Trophoblast cell (in vitro differentiated cells and primary cell): ENCODE data around the gene VWA3B.

Experiments
- DNase-seq, 2 donors: peaks; one replicate each; pipeline ENCODE4 v3.0.0-alpha.2; 2016
- H2AFZ ChIP-seq: 2 replicates; pipeline ENCODE4 v1.6.1; 2013; ENCODE audit warnings: low read length, moderate library complexity, mild to moderate bottlenecking; ENCODE audit not compliant: insufficient read depth, poor library complexity
- H2AK5ac ChIP-seq: 2 replicates; pipeline ENCODE4 v1.6.1; 2013; ENCODE audit warnings: mild to moderate bottlenecking, low read length
- H2BK120ac ChIP-seq: 2 replicates; pipeline ENCODE4 v1.6.1; 2013; ENCODE audit warnings: low read length, mild to moderate bottlenecking, moderate library complexity; ENCODE audit not compliant: insufficient read depth, poor library complexity
- H2BK12ac ChIP-seq: 2 replicates; pipeline ENCODE4 v1.6.1; 2013; ENCODE audit warnings: mild to moderate bottlenecking, low read length, moderate library complexity
- H2BK5ac ChIP-seq: 2 replicates; pipeline ENCODE4 v1.6.1; 2013; ENCODE audit warnings: low read length, low read depth, moderate library complexity, mild to moderate bottlenecking; ENCODE audit not compliant: poor library complexity
- H3K14ac ChIP-seq: 2 replicates; pipeline ENCODE4 v1.6.1; 2013; ENCODE audit warnings: mild to moderate bottlenecking, low read length
- H3K18ac ChIP-seq: 2 replicates; pipeline ENCODE4 v1.6.1; 2013; ENCODE audit warnings: mild to moderate bottlenecking, low read length
- H3K23ac ChIP-seq: 2 replicates; pipeline ENCODE4 v1.6.1; 2013; ENCODE audit warnings: low read length
- H3K27ac ChIP-seq: 2 replicates; pipeline ENCODE4 v1.5.1; 2013; ENCODE audit warnings: low read depth, mild to moderate bottlenecking, inconsistent platforms, low read length, moderate library complexity
- H3K27me3 ChIP-seq: 2 replicates; pipeline ENCODE4 v1.6.1; 2013; ENCODE audit warnings: inconsistent platforms, mild to moderate bottlenecking, low read length, moderate library complexity; ENCODE audit not compliant: insufficient read depth
- H3K36me3 ChIP-seq, 2 experiments: 1 replicate in 1 of 2; 2 replicates in 1 of 2; pipeline ENCODE4 v1.6.1; 2013; ENCODE audit warnings: low read length in 2 of 2, mild to moderate bottlenecking in 2 of 2, moderate library complexity in 1 of 2; ENCODE audit not compliant: insufficient read depth in 2 of 2, control insufficient read depth in 1 of 2
- H3K4ac ChIP-seq: 2 replicates; pipeline ENCODE4 v1.6.1; 2013; ENCODE audit warnings: low read depth, mild to moderate bottlenecking, low read length, moderate library complexity
- H3K4me1 ChIP-seq, 2 experiments: 1 replicate in 1 of 2; 2 replicates in 1 of 2; pipeline ENCODE4 v1.6.1; 2013; ENCODE audit warnings: low read length in 2 of 2, mild to moderate bottlenecking in 2 of 2, moderate library complexity in 1 of 2; ENCODE audit not compliant: insufficient read depth in 2 of 2, control insufficient read depth in 1 of 2
- H3K4me2 ChIP-seq: 2 replicates; pipeline ENCODE4 v1.6.1; 2013; ENCODE audit warnings: inconsistent platforms, mild to moderate bottlenecking, low read length, moderate library complexity
- H3K4me3 ChIP-seq: 2 replicates; pipeline ENCODE4 v1.5.1; 2013; ENCODE audit warnings: mild to moderate bottlenecking, low read depth, low read length, inconsistent platforms
- H3K79me1 ChIP-seq: one replicate; pipeline ENCODE4 v1.6.1; 2013; ENCODE audit warnings: low read length
- H3K79me2 ChIP-seq: 2 replicates; pipeline ENCODE4 v1.6.1; 2013; ENCODE audit warnings: low read length, mild to moderate bottlenecking; ENCODE audit not compliant: control insufficient read depth, insufficient read depth, poor library complexity
- H3K9ac ChIP-seq: 2 replicates; pipeline ENCODE4 v1.6.1; 2013; ENCODE audit warnings: mild to moderate bottlenecking, low read length
- H3K9me3 ChIP-seq: 2 replicates; pipeline ENCODE4 v1.6.1; 2013; ENCODE audit warnings: low read depth, mild to moderate bottlenecking, control low read depth, inconsistent platforms, low read length; ENCODE audit not compliant: insufficient read depth
- H4K12ac ChIP-seq: 2 replicates; pipeline ENCODE4 v1.6.1; 2013; ENCODE audit warnings: low read depth, mild to moderate bottlenecking, low read length, moderate library complexity
- H4K8ac ChIP-seq: 2 replicates; pipeline ENCODE4 v1.6.1; 2013; ENCODE audit warnings: low read depth, mild to moderate bottlenecking, low read length, moderate library complexity
- H4K91ac ChIP-seq: one replicate; pipeline ENCODE4 v1.6.1; 2013; ENCODE audit warnings: low read depth, mild to moderate bottlenecking, low read length, moderate library complexity
- WGBS: extraction: QIAGEN DNeasy Blood & Tissue Kit; methylation state at CpG from one replicate; pipeline ENCODE4 v1.1.7; 2013; ENCODE audit warnings: missing lambda C conversion rate; ENCODE audit not compliant: insufficient read length, insufficient coverage; ENCODE audit errors: extremely low coverage; 5-methylcytosine and 5-hydroxymethylcytosine counted together

VWA3B gene

DNA sequence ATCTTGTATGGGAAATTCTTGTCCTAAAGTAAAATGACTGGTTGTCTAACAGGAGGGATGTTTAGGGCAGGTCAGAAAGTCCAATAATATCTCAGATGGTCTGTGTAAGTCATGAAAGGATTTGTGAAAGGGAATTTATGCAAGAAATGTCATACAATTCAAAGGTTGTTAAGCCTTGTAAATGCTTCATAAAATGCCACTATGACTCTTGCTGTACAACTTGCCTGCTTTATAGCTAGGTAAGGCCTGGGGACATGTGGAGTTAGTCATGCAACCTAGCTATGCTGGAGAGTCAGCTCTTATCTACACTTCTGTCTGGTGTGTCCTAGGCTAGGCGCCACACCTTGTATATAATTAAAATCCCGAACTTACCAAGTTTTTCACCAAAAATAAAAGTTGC is 36.9 kb upstream of the VWA3B start:
- H3K4me2 ChIP-seq, result no peak overlapping the region
- H3K79me1 ChIP-seq, result peaks cover 9% of the 10 kb centered on the region
- no peak overlapping the region for H2BK5ac ChIP-seq
- WGBS, result no CpG with 5 or more reads among the region's 2 CpGs
- peaks cover 2% of the 10 kb centered on the region for H3K79me2 ChIP-seq
- no peak overlapping the region for H2AK5ac ChIP-seq
- no peak overlapping the region for H3K4me3 ChIP-seq
- no peak overlapping the region for H3K14ac ChIP-seq
- peak; percentile 85 to 88 for DNase-seq
- no peak overlapping the region for H3K4ac ChIP-seq
- no peak overlapping the region for H3K18ac ChIP-seq
- no peak overlapping the region for H4K8ac ChIP-seq
- H3K27ac ChIP-seq, result peak overlapping the region; percentile 62
- H3K27me3 ChIP-seq, result no peaks in the 10 kb centered on the region
- H3K9me3 ChIP-seq, result peaks cover under 1% of the 10 kb centered on the region
- H3K9ac ChIP-seq, result no peak overlapping the region
- H3K36me3 ChIP-seq, result no peaks in the 10 kb centered on the region
- H2BK120ac ChIP-seq, result no peak overlapping the region
- no peak overlapping the region for H2BK12ac ChIP-seq
- H3K4me1 ChIP-seq, result peaks cover 12 to 14% of the 10 kb centered on the region in 2 experiments
- H4K12ac ChIP-seq, result no peak overlapping the region
- H3K23ac ChIP-seq, result no peak overlapping the region
- no peak overlapping the region for H4K91ac ChIP-seq
- H2AFZ ChIP-seq, result no peak overlapping the region

DNA sequence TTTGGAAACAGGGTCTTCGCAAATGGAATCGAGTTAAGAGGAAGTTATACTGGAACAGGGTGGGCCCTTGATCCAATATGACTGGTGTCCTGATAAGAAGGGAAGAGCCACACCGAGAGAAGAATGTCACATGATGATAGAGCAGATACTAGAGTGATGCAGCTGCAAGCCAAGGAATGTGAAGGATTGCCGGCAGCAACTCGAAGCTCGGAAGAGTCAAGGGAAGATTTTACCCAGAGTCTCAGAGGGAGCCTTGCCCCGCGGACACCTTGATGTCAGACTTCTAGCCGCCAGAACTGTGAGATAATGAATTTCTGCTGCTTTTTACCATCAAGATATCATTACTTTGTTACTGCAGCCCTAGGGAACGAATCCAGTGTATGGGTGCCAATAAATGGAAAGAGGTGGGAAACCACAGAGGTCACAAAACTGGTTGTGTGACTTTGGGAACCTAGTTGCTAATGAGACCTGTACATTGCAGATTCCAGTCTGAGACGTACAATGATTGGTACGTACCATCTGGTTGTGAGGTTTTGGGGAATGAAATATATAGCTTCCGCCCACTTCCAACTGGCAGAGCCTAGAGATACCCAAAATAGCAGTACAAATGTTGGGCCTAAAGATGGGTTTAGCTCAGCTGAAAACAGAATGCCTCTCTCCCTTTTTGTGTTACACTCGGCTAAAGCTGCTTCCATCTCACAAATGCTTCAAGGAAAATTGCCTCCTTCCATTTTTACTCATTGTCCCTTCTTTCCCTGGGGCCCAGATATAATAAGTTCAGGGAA is 28.6 kb upstream of the VWA3B start:
- no peak overlapping the region for H2AK5ac ChIP-seq
- no peak overlapping the region for H2BK120ac ChIP-seq
- H3K27me3 ChIP-seq, result no peaks in the 10 kb centered on the region
- H4K8ac ChIP-seq, result no peak overlapping the region
- H2AFZ ChIP-seq, result no peak overlapping the region
- H3K14ac ChIP-seq, result no peak overlapping the region
- H3K9ac ChIP-seq, result no peak overlapping the region
- H3K9me3 ChIP-seq, result no peaks in the 10 kb centered on the region
- H3K4me2 ChIP-seq, result no peak overlapping the region
- no peak overlapping the region for H4K12ac ChIP-seq
- H3K4me1 ChIP-seq, result peaks cover 6 to 8% of the 10 kb centered on the region in 2 experiments
- no peak overlapping the region for H3K18ac ChIP-seq
- peaks cover 6% of the 10 kb centered on the region for H3K79me1 ChIP-seq
- no peak overlapping the region for H3K4me3 ChIP-seq
- peaks cover 2% of the 10 kb centered on the region for H3K79me2 ChIP-seq
- no peak overlapping the region for H2BK5ac ChIP-seq
- no peak overlapping the region for H3K23ac ChIP-seq
- no peak overlapping the region for H2BK12ac ChIP-seq
- DNase-seq, result peak; percentile 83 to 95
- H3K27ac ChIP-seq, result no peak overlapping the region
- H3K36me3 ChIP-seq, result no peaks in the 10 kb centered on the region
- no peak overlapping the region for H3K4ac ChIP-seq
- H4K91ac ChIP-seq, result no peak overlapping the region
- no CpG with 5 or more reads among the region's 14 CpGs for WGBS

DNA sequence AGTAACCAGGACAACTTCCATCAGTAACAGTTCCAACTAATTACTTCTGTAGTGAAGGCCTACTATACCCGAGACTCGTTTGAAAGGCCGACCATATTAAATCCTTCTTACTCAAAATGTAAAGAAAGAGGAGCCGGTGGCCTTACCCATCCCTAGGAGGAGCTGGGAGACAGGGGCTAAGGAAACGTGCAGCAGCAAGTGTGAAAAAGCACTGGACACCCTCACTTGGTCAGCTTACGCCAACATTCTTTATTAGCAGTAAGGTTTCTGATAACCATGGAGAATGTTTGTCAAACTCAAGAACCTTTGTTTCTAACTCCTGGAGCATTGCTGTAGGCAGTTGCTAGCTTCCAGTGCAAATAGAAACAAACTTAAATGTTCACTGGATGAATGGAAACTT is 26.7 kb upstream of the VWA3B start:
- Histone ChIP-seq H3K4me1 (peaks cover 0 to 2% of the 10 kb centered on the region in 2 experiments), H3K79me1 (peaks cover 2% of the 10 kb centered on the region), H3K27me3 (no peaks in the 10 kb centered on the region), H3K4me3 (no peak overlapping the region), H3K9me3 (no peaks in the 10 kb centered on the region), H2BK5ac (no peak overlapping the region), H3K36me3 (no peaks in the 10 kb centered on the region), H3K4me2 (no peak overlapping the region), H3K14ac (no peak overlapping the region), H3K4ac (no peak overlapping the region), H4K12ac (no peak overlapping the region), H4K91ac (no peak overlapping the region), H4K8ac (no peak overlapping the region), H3K23ac (no peak overlapping the region), H2AK5ac (no peak overlapping the region), H2AFZ (no peak overlapping the region), H2BK12ac (no peak overlapping the region), H3K79me2 (no peaks in the 10 kb centered on the region), H3K27ac (no peak overlapping the region), H2BK120ac (no peak overlapping the region), H3K9ac (no peak overlapping the region), H3K18ac (no peak overlapping the region)
- DNase-seq, result no peak
- no CpG with 5 or more reads among the region's 6 CpGs for WGBS

DNA sequence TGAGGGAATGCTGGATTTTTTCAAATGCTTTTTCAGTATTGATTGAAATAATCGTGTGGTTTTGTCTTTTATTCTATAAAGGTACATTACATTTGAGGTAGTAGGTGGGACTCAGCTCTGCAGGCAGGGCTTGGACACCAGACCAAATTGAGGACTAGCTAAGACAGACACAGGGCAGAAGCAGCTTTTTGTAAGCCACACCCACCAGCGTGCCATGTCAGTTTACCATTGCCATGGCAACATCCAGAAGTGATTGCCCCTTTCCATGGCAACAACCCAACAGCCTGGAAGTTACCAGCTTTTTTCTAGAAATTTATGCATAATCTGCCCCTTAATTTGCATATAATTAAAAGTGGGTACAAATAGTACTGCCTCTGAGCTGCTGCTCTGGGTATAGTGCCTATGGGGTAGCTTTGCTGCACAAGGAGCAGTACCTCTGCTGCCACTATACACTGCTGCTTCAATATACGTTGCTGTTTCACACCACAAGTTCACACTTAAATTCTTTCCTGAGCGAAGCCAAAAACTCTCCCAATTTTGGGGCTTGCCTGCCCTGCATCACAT is 23.6 kb upstream of the VWA3B start:
- no peak overlapping the region for H3K23ac ChIP-seq
- H2AK5ac ChIP-seq, result no peak overlapping the region
- no peak overlapping the region for H3K4ac ChIP-seq
- no peak overlapping the region for H4K91ac ChIP-seq
- H2AFZ ChIP-seq, result no peak overlapping the region
- H3K18ac ChIP-seq, result no peak overlapping the region
- H4K12ac ChIP-seq, result no peak overlapping the region
- H4K8ac ChIP-seq, result no peak overlapping the region
- H3K27me3 ChIP-seq, result no peaks in the 10 kb centered on the region
- DNase-seq, result peak in 1 of 2 donors; percentile 65
- WGBS, result no CpG with 5 or more reads among the region's 4 CpGs
- no peak overlapping the region for H2BK5ac ChIP-seq
- H3K36me3 ChIP-seq, result no peaks in the 10 kb centered on the region
- H3K4me2 ChIP-seq, result no peak overlapping the region
- H3K4me3 ChIP-seq, result no peak overlapping the region
- no peak overlapping the region for H2BK12ac ChIP-seq
- H3K27ac ChIP-seq, result no peak overlapping the region
- H3K14ac ChIP-seq, result no peak overlapping the region
- H2BK120ac ChIP-seq, result no peak overlapping the region
- no peaks in the 10 kb centered on the region for H3K79me1 ChIP-seq
- H3K79me2 ChIP-seq, result no peaks in the 10 kb centered on the region
- no peak overlapping the region for H3K9ac ChIP-seq
- no peaks in the 10 kb centered on the region for H3K9me3 ChIP-seq
- H3K4me1 ChIP-seq, result no peaks in the 10 kb centered on the region
